Stomach (tissue), 9 donors: ENCODE data around the gene PRODH2. TPM values are rescaled to one million over a fixed set of nuclear protein-coding genes. Genes with fewer than 3 reads are reported as not detected.

ENCODE experiments used
- DNase-seq, 2 donors: peaks; one replicate each; pipeline versions ENCODE4 v3.0.0 to v3.0.0-alpha.2; 2013 to 2019
- H3K27ac ChIP-seq, 5 donors: fragments of 200-600 bp in 4 of 5; sonication (generic) in 4 of 5; one replicate each; pipeline ENCODE4 v1.5.1; 2013 to 2019; ENCODE audit warnings: mild to moderate bottlenecking in 1 of 5, moderate library complexity in 1 of 5
- H3K27me3 ChIP-seq, 3 donors: fragments of 200-600 bp; sonication (generic); one replicate each; pipeline ENCODE4 v1.5.1; 2017 to 2019; ENCODE audit warnings: mixed run types in 1 of 3
- H3K36me3 ChIP-seq, 4 donors: fragments of 200-600 bp; sonication (generic); 1 replicate in 3 of 4; 2 replicates in 1 of 4; pipeline ENCODE4 v1.5.1; 2016 to 2019
- H3K4me1 ChIP-seq, 4 donors: fragments of 200-600 bp; sonication (generic); one replicate each; pipeline ENCODE4 v1.5.1; 2016 to 2019
- H3K4me3 ChIP-seq, 4 donors: fragments of 200-600 bp; sonication (generic) in 3 of 4; one replicate each; pipeline ENCODE4 v1.5.1; 2016 to 2019; ENCODE audit warnings: mild to moderate bottlenecking in 1 of 4
- H3K9me3 ChIP-seq, 4 donors: fragments of 200-600 bp; sonication (generic); one replicate each; pipeline ENCODE4 v1.5.1; 2016 to 2019
- EP300 ChIP-seq: sonication (generic); formaldehyde crosslinking; IDR thresholded peaks from one replicate; pipeline ENCODE4 v1.6.1; 2017; ENCODE audit warnings: antibody characterized with exemption
- POLR2A ChIP-seq, 4 donors: fragments of 450-650 bp; IDR thresholded peaks; one replicate each; pipeline ENCODE4 v1.6.1; 2016; ENCODE audit warnings: antibody characterized with exemption in 4 of 4, control low read depth in 2 of 4, mild to moderate bottlenecking in 1 of 4, moderate library complexity in 1 of 4
- POLR2AphosphoS5 ChIP-seq, 3 donors: sonication (generic); formaldehyde crosslinking; IDR thresholded peaks; one replicate each; pipeline ENCODE4 v1.6.1; 2016; ENCODE audit warnings: antibody characterized with exemption in 3 of 3
- WGBS, 5 donors: extraction: QIAGEN DNeasy Blood & Tissue Kit in 3 of 5; methylation state at CpG; one replicate each; pipeline versions ENCODE4 v1.1.5 to v1.1.7; 2013 to 2018; 5-methylcytosine and 5-hydroxymethylcytosine counted together
- intact Hi-C: fragments of 100-400 bp; cut with DNase I; formaldehyde crosslinking; loops from one replicate; pipeline ENCODE4 v1.15.1; 2023; ENCODE audit warnings: low total_unique reads
- polyA plus RNA-seq, 3 donors: library from polyadenylated mRNA; stranded (reverse); fragments of 200-250 nt; gene quantifications; one replicate each; pipeline ENCODE4 v1.2.3, GENCODE V29; 2013
- total RNA-seq, 5 donors: library from RNA; depleted of rRNA; stranded (reverse); fragments of >200 nt; gene quantifications; one replicate each; pipeline versions ENCODE4 v1.1.0 to v1.2.3, GENCODE V29; 2014 to 2016
- TF ChIP-seq, protein P1 (sequence below), 7 experiments: fragments of 450-650 bp in 4 of 7; fragments of 200-600 bp in 3 of 7; sonication (generic) in 3 of 7; IDR thresholded peaks; one replicate each; pipeline ENCODE4 v1.5.1; 2016 to 2019; ENCODE audit warnings: antibody characterized with exemption in 7 of 7, control low read depth in 2 of 7, mild to moderate bottlenecking in 1 of 7
- donor health status: healthy with polysubstance abuse.
- donor health status: Bipolar disorder and iron deficiency.
- donor health status: healthy.

PRODH2 gene
- total and polyA plus RNA-seq, 8 donors = 0.23 TPM; not detected in 7

DNA sequence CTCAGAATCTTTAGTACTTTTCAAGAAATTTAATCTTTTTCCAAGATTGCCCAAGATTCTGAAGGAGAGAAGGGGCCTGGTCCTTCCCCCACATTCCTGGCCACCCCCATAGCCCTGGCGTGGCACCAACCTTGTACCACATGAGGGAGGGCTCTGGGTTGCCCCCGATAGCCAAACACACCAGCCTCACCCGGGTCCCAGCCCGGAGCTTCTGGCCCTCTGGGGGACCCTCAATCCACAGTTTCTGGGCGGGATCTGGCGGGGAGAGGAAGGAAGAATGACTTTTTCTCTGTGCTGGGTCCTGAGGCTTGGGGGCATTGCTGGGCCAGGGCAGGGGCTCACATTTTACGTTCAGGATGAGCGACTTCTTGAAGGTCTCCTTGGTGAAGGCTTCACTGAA is 35.3 kb upstream of the PRODH2 start:
- Histone ChIP-seq H3K9me3 (no peaks in the 10 kb centered on the region), H3K27ac (no peak overlapping the region), H3K4me1 (peaks cover 13 to 32% (median 21%) of the 10 kb centered on the region in 4 donors), H3K36me3 (no peaks in the 10 kb centered on the region), H3K27me3 (peaks cover 16 to 97% (median 64%) of the 10 kb centered on the region in 3 donors), H3K4me3 (no peak overlapping the region)
- 80 to 85% (median 83%) methylated on average over 6 to 8 of the region's 8 CpGs for WGBS, 5 donors
- intact Hi-C loops = no loop called here
- TF ChIP-seq POLR2A (IDR thresholded peaks at IDR 0.05) = no peak
- TF ChIP-seq EP300 = no peak
- no peak for TF ChIP-seq POLR2AphosphoS5 (IDR thresholded peaks at IDR 0.05)
- TF ChIP-seq, protein P1, sequence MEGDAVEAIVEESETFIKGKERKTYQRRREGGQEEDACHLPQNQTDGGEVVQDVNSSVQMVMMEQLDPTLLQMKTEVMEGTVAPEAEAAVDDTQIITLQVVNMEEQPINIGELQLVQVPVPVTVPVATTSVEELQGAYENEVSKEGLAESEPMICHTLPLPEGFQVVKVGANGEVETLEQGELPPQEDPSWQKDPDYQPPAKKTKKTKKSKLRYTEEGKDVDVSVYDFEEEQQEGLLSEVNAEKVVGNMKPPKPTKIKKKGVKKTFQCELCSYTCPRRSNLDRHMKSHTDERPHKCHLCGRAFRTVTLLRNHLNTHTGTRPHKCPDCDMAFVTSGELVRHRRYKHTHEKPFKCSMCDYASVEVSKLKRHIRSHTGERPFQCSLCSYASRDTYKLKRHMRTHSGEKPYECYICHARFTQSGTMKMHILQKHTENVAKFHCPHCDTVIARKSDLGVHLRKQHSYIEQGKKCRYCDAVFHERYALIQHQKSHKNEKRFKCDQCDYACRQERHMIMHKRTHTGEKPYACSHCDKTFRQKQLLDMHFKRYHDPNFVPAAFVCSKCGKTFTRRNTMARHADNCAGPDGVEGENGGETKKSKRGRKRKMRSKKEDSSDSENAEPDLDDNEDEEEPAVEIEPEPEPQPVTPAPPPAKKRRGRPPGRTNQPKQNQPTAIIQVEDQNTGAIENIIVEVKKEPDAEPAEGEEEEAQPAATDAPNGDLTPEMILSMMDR (IDR thresholded peaks at IDR 0.05) = no peak
- no peak for DNase-seq

DNA sequence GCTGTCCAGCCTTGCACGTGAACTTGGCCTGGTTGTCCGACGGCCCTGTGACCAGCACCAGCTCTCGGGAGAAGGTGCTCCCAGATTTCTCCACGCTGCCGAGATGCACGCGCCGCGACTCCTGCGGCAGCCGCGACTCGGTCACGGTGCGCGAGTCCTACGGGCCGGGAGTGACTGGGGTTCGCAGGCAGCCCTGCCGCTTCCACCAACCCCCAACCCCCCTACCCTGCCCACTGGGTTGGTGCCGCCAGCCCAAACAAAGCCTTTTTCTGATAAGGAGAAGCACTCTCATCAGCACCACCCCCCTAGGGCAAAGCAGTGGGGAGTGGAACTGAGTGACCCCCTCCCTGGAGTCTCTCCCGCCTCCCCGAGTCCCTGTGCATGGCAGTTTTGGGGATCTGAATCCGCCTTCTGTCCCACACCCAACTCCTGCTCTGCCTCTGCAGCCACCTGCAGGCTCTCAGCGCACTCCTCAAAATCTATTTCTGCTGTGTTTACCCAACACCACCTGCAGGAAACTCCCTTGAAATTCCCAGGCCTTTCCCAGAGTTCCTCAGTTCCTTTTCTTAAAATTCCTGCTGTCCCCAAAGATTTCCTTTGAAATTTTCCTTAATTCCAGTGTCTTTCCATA is 33.5 kb upstream of the PRODH2 start:
- no peak for TF ChIP-seq POLR2A (IDR thresholded peaks at IDR 0.05)
- no peak for TF ChIP-seq POLR2AphosphoS5 (IDR thresholded peaks at IDR 0.05)
- TF ChIP-seq, protein P1 (IDR thresholded peaks at IDR 0.05) = no peak
- no peak for TF ChIP-seq EP300
- 2 to 4% (median 4%) methylated on average over 5 to 26 of the region's 26 CpGs for WGBS, 5 donors
- H3K9me3 ChIP-seq = no peaks in the 10 kb centered on the region
- peak overlapping the region; percentile 26 to 48 (median 28) for H3K4me3 ChIP-seq
- intact Hi-C loops = no loop called here
- no peaks in the 10 kb centered on the region for H3K36me3 ChIP-seq
- peak overlapping the region in 1 of 5 donors; percentile 6 for H3K27ac ChIP-seq
- H3K27me3 ChIP-seq = peaks cover 16 to 97% (median 59%) of the 10 kb centered on the region in 3 donors
- H3K4me1 ChIP-seq = peaks cover 13 to 32% (median 21%) of the 10 kb centered on the region in 4 donors
- DNase-seq = peak in 1 of 2 donors; percentile 58

DNA sequence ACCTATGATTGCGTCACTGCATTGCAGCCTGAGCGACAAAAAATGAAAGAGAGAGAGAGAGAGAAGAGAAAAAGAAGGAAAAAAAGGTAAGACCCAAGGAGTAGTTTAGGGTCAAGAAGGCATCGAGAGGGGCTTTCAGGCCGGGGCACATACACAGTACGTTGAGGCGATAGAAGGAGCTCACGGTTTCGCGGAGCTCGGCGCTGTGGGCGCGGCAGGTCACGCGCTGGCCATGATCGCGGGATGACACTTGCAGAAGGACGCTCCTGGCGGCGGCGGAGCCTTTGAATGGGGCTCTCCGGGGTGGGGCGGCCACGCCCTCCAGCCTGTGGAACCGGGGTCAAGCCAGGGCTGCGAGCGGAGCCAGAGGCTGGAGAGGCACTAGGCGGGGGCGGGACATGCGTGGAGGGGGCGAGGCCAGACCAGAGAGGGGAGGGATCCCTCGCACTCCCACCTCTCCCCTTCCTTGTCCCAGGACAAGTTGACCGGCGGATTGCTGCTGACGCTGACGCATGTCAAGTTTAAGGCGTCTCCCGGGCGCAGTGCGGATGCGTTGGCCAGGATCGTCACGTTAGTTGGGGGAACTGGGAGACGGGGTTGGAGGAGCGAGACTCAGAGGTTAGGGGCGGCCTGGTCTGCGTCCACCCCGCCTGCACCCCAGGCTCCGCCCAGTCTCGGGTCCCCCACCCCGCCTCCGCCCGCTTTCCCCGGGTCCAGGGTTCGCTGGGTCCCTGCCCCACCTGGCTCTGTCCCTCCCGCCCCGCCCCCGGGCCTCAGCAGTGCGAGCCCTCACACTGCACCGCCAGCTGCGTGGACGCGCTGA is 32.8 kb upstream of the PRODH2 start:
- Histone ChIP-seq H3K4me1 (peaks cover 13 to 32% (median 21%) of the 10 kb centered on the region in 4 donors), H3K4me3 (peak overlapping the region; percentile 26 to 48 (median 28)), H3K27ac (peak overlapping the region in 1 of 5 donors; percentile 6), H3K27me3 (peaks cover 16 to 92% (median 53%) of the 10 kb centered on the region in 3 donors), H3K9me3 (no peaks in the 10 kb centered on the region), H3K36me3 (no peaks in the 10 kb centered on the region)
- DNase-seq = peak in 1 of 2 donors; percentile 66
- intact Hi-C loops = no loop called here
- WGBS, 5 donors = 5 to 6% (median 6%) methylated on average over 36 to 63 of the region's 63 CpGs
- TF ChIP-seq, protein P1 (IDR thresholded peaks at IDR 0.05) = no peak
- TF ChIP-seq EP300 (no peak), POLR2A (IDR thresholded peaks at IDR 0.05) (no peak), POLR2AphosphoS5 (IDR thresholded peaks at IDR 0.05) (no peak)

DNA sequence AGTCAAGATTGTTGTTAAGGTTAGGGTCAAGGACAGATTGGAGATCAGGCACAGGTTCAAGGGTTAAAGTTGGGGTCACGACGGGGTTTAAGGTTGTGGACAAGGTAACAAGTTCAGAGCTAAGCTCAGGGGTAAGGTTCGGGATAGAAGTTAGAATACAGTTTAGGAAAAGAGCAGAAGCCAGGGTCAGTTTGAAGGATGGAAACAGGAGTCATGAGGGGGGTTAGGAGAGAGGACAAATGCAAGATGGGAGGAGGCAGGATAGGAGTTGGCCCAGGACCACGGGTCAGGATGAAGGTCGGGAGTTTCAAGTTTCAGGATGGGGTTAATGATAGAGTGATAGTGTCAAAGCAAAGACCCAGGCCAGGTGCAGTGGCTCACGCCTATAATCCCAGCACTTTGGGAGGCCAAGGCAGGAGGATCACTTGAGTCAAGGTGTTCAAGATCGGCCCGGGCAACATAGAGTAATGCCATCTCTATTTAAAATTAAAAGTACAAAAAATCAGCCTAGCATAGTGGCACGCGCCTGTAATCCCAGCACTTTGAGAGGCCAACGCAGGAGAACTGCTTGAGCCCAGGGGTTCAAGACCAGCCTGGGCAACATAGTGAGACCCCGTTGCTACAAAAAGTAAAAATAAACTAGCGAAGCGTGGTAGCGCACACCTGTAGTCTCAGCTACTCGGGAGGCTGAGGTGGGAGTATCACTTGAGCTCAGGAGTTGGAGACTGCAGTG is 32.0 kb upstream of the PRODH2 start:
- intact Hi-C loops = no loop called here
- TF ChIP-seq, protein P1 (IDR thresholded peaks at IDR 0.05) = no peak
- no peak for TF ChIP-seq POLR2AphosphoS5 (IDR thresholded peaks at IDR 0.05)
- no peak for TF ChIP-seq POLR2A (IDR thresholded peaks at IDR 0.05)
- TF ChIP-seq EP300 = no peak
- 54 to 60% (median 60%) methylated on average over 16 of the region's 16 CpGs for WGBS, 5 donors
- no peaks in the 10 kb centered on the region for H3K9me3 ChIP-seq
- peak overlapping the region in 2 of 4 donors; percentile 30 to 48 for H3K4me3 ChIP-seq
- no peaks in the 10 kb centered on the region for H3K36me3 ChIP-seq
- no peak for DNase-seq
- H3K27me3 ChIP-seq = peaks cover 16 to 84% (median 53%) of the 10 kb centered on the region in 3 donors
- H3K4me1 ChIP-seq = peaks cover 13 to 32% (median 21%) of the 10 kb centered on the region in 4 donors
- H3K27ac ChIP-seq = no peak overlapping the region
